ENCODE data around the gene GTF2IRD1.

GTF2IRD1 gene

DNA sequence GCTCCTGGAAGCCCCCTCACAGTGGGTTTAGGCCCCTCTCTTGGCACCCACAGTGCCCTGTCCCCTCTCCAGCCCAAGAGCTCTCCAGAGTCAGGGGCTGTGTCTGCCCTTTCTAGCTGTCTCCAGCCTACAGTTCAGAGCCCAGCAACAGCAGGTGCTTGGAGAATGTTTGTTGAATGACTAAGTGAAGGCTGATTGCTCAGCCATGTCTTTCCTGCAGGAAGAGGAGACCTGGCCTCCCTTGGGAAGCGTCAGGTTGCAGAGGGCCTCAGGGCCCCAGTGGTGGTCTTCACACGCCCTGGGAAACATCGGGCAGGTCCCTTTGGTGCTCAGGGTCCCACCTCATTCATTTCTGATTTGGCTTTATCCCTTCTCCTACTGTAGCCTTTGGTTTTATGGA, 62.5 kb downstream of the GTF2IRD1 start:
- Histone ChIP-seq H3K36me3 (ENCODE audit: control insufficient read depth, insufficient read depth, low read length) (no peaks in the 10 kb centered on the region), H3K27me3 (replicated peaks; ENCODE audit: control insufficient read depth, insufficient read depth, low read length) (no peaks in the 10 kb centered on the region), H3K4me3 (replicated peaks; ENCODE audit: low read depth, low read length) (no peak overlapping the region)
- no peak for TF ChIP-seq CTCF (IDR thresholded peaks at IDR 0.05; ENCODE audit: insufficient read depth, low read length, poor library complexity, severe bottlenecking)
- no peak for DNase-seq (ENCODE audit: extremely low read depth, insufficient read length)

DNA sequence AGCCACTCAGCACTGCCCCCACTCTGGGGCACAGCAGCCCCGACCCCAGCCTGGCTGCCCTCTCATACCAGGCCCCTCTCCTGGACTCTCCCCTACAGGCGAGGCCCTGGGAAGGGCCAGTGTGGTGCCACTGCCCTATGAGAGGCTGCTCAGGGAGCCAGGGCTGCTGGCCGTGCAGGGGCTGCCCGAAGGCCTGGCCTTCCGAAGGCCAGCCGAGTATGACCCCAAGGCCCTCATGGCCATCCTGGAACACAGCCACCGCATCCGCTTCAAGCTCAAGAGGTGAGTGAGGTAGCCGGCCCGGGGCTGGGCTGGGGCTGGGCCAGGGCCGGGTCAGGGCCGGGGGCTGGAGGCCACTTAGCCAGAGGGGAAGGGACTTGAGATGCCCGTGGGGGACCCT, 64.3 kb downstream of the GTF2IRD1 start:
- no peak for TF ChIP-seq CTCF (IDR thresholded peaks at IDR 0.05; ENCODE audit: insufficient read depth, low read length, poor library complexity, severe bottlenecking)
- no peak for DNase-seq (ENCODE audit: extremely low read depth, insufficient read length)
- no peaks in the 10 kb centered on the region for H3K27me3 ChIP-seq (replicated peaks; ENCODE audit: control insufficient read depth, insufficient read depth, low read length)
- no peak overlapping the region for H3K4me3 ChIP-seq (replicated peaks; ENCODE audit: low read depth, low read length)
- H3K36me3 ChIP-seq (ENCODE audit: control insufficient read depth, insufficient read depth, low read length): no peaks in the 10 kb centered on the region

DNA sequence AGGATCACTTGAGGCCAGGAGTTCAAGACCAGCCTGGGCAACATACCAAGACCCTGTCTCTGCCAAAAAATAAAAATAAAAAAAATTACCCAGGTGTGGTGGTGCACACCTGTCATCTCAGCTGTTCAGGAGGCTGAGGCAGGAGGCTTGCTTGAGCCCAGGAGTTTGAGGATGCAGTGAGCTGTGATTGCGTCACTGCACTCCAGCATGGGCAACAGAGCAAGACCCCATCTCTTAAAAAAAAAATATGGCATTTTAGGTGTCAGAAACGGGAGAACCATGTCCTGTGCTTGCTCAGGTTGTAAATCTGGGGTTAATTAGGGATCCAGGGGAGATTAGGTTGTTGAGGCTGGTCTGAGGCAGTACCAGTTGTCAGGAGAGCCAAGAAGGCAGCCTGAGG, 64.9 kb downstream of the GTF2IRD1 start:
- no peak for TF ChIP-seq CTCF (IDR thresholded peaks at IDR 0.05; ENCODE audit: insufficient read depth, low read length, poor library complexity, severe bottlenecking)
- DNase-seq (ENCODE audit: extremely low read depth, insufficient read length): no peak
- Histone ChIP-seq H3K36me3 (ENCODE audit: control insufficient read depth, insufficient read depth, low read length) (no peaks in the 10 kb centered on the region), H3K4me3 (replicated peaks; ENCODE audit: low read depth, low read length) (no peak overlapping the region), H3K27me3 (replicated peaks; ENCODE audit: control insufficient read depth, insufficient read depth, low read length) (no peaks in the 10 kb centered on the region)

GRCh38 chr7:74519395-74519794, 65.7 kb downstream of the GTF2IRD1 start:
- DNase-seq (ENCODE audit: extremely low read depth, insufficient read length): no peak
- H3K36me3 ChIP-seq (ENCODE audit: control insufficient read depth, insufficient read depth, low read length): no peaks in the 10 kb centered on the region
- no peak for TF ChIP-seq CTCF (IDR thresholded peaks at IDR 0.05; ENCODE audit: insufficient read depth, low read length, poor library complexity, severe bottlenecking)
- H3K4me3 ChIP-seq (replicated peaks; ENCODE audit: low read depth, low read length): no peak overlapping the region
- no peaks in the 10 kb centered on the region for H3K27me3 ChIP-seq (replicated peaks; ENCODE audit: control insufficient read depth, insufficient read depth, low read length)

DNA sequence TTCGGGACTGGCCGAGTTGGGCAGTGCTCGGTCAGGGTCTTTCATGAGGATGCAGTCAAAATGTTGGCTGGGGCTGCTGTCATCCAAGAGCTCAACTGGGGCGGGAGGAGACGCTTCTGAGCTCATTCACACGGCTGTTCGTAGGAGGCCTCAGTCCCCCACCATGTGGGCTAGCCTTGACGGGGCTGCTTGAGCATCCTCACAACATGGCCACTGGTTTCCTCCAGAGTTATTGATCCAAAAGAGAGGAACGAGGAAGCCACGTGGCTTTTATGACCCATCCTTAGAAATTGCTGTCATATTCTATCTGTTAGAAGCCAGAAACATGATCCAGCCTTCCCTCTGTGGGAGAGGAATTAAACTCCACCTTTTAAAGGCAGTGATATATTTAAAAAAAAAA, 68.1 kb downstream of the GTF2IRD1 start:
- DNase-seq (ENCODE audit: extremely low read depth, insufficient read length): no peak
- H3K36me3 ChIP-seq (ENCODE audit: control insufficient read depth, insufficient read depth, low read length): no peaks in the 10 kb centered on the region

More for the DNA sequence above, 68.1 kb downstream of the GTF2IRD1 start:
- Histone ChIP-seq H3K4me3 (replicated peaks; ENCODE audit: low read depth, low read length) (no peak overlapping the region), H3K27me3 (replicated peaks; ENCODE audit: control insufficient read depth, insufficient read depth, low read length) (no peaks in the 10 kb centered on the region)
- TF ChIP-seq CTCF (IDR thresholded peaks at IDR 0.05; ENCODE audit: insufficient read depth, low read length, poor library complexity, severe bottlenecking): no peak
